ENCODE results near the gene CRHBP.
"Not testable (repeated sequence)": the region's sequence is repeated elsewhere in the genome, so short reads cannot be mapped to it uniquely, and the experiment has no call there.

The CRHBP gene

GRCh38 chr5:76941442-76941841 is 11.4 kb upstream of the CRHBP start:
- no peak for DNase-seq (ENCODE audit: low read depth)
- H3K4me3 ChIP-seq (ENCODE audit: low read depth, low read length) = no peak overlapping the region
- TF ChIP-seq MYC (IDR thresholded peaks at IDR 0.05; ENCODE audit: low read depth, low read length) = no peak
- TF ChIP-seq, protein P1, sequence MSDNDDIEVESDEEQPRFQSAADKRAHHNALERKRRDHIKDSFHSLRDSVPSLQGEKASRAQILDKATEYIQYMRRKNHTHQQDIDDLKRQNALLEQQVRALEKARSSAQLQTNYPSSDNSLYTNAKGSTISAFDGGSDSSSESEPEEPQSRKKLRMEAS (IDR thresholded peaks at IDR 0.05; ENCODE audit: low read depth, low read length) = no peak
- no peak for TF ChIP-seq POLR2A (IDR thresholded peaks at IDR 0.05; ENCODE audit: extremely low read depth, insufficient read length)
- TF ChIP-seq CTCF (IDR thresholded peaks at IDR 0.05; ENCODE audit: low read depth, low read length) = no peak

- no peak for DNase-seq (ENCODE audit: low read depth)
- no peak overlapping the region for H3K4me3 ChIP-seq (ENCODE audit: low read depth, low read length)
- TF ChIP-seq MYC (IDR thresholded peaks at IDR 0.05; ENCODE audit: low read depth, low read length) (no peak), CTCF (IDR thresholded peaks at IDR 0.05; ENCODE audit: low read depth, low read length) (no peak), POLR2A (IDR thresholded peaks at IDR 0.05; ENCODE audit: extremely low read depth, insufficient read length) (no peak)
- TF ChIP-seq, protein P1 (IDR thresholded peaks at IDR 0.05; ENCODE audit: low read depth, low read length) = no peak
Measured at GRCh38 chr5:76942581-76942980, 10.3 kb upstream of the CRHBP start.

GRCh38 chr5:76943006-76943405 is 9.8 kb upstream of the CRHBP start:
- no peak overlapping the region for H3K4me3 ChIP-seq (ENCODE audit: low read depth, low read length)
- no peak for DNase-seq (ENCODE audit: low read depth)
- no peak for TF ChIP-seq POLR2A (IDR thresholded peaks at IDR 0.05; ENCODE audit: extremely low read depth, insufficient read length)
- TF ChIP-seq, protein P1 (IDR thresholded peaks at IDR 0.05; ENCODE audit: low read depth, low read length) = no peak
- TF ChIP-seq MYC (IDR thresholded peaks at IDR 0.05; ENCODE audit: low read depth, low read length) = no peak
- TF ChIP-seq CTCF (IDR thresholded peaks at IDR 0.05; ENCODE audit: low read depth, low read length) = no peak

DNA sequence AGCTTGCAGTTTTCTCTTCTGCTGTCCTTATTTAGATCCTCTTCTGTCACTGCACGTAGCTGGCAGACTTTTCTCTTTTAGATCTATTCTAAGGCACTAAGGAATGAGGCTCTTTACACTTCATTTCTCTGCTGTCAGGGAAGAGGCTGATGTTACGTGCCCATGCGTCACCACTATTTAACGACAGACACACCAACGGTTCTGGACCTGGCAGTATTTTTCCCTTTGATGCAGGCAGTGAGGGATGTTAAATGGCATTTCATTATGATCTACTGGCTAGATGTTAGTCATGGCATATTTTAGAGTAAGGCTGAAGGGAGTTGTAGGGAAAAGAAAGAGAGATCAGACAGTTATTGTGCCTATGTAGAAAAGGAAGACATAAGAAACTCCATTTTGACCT is 8.2 kb upstream of the CRHBP start:
- TF ChIP-seq, protein P1 (IDR thresholded peaks at IDR 0.05; ENCODE audit: low read depth, low read length) = no peak
- TF ChIP-seq MYC (IDR thresholded peaks at IDR 0.05; ENCODE audit: low read depth, low read length) (no peak), CTCF (IDR thresholded peaks at IDR 0.05; ENCODE audit: low read depth, low read length) (no peak), POLR2A (IDR thresholded peaks at IDR 0.05; ENCODE audit: extremely low read depth, insufficient read length) (no peak)
- DNase-seq (ENCODE audit: low read depth) = no peak
- H3K4me3 ChIP-seq (ENCODE audit: low read depth, low read length) = no peak overlapping the region

DNA sequence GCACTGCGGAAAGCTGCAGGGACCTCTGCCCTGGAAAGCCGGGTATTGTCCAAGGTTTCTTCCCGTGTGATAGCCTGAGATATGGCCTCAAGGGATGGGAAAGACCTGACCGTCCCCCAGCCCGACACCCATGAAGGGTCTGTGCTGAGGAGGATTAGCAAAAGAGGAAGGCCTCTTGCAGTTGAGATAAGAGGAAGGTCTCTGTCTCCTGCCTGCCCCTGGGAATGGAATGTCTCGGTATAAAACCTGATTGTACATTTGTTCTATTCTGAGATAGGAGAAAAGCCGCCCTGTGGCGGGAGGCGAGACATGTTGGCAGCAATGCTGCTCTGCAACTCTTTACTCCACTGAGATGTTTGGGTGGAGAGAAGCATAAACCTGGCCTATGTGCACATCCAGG is 7.6 kb upstream of the CRHBP start:
- not testable (repeated sequence) for DNase-seq (ENCODE audit: low read depth); H3K4me3 ChIP-seq (ENCODE audit: low read depth, low read length)

DNA sequence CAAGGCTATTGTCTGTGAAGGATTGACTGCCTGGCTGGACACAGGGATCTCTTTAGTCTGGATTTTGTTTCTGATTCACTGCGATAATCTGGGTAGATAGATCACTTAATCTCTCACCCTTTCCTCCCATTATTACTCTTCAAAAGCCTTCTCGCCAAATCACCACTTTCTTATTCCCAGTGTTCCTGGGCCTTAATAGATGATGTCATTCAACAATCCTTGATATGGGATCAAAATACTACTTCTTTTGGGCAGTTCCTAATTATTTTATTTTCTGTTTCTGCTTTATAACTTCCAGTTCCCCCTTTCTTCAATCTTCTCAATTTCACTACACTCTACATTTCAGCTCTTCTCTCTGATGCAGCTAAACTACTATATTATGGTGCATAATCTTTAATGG is 6.8 kb upstream of the CRHBP start:
- DNase-seq (ENCODE audit: low read depth) = no peak
- TF ChIP-seq POLR2A (IDR thresholded peaks at IDR 0.05; ENCODE audit: extremely low read depth, insufficient read length) = no peak
- TF ChIP-seq, protein P1 (IDR thresholded peaks at IDR 0.05; ENCODE audit: low read depth, low read length) = no peak
- TF ChIP-seq MYC (IDR thresholded peaks at IDR 0.05; ENCODE audit: low read depth, low read length) = no peak
- TF ChIP-seq CTCF (IDR thresholded peaks at IDR 0.05; ENCODE audit: low read depth, low read length) = no peak
- no peak overlapping the region for H3K4me3 ChIP-seq (ENCODE audit: low read depth, low read length)
